H1 (cell line): ENCODE measurements around the gene P3H2. TPM values are rescaled to one million over a fixed set of nuclear protein-coding genes. Genes with fewer than 3 reads are reported as not detected.

Experiments
- CTCF ChIA-PET: fragments of 300-600 bp; sonication (Branson Sonifier 250); formaldehyde crosslinking; loops from one replicate; lab custom pipeline; 2021; ENCODE audit not compliant: partially characterized antibody; lab: Charles Lee
- POLR2A ChIA-PET: fragments of 300-600 bp; sonication (Branson Sonifier 250); formaldehyde crosslinking; loops from one replicate; lab custom pipeline; 2021; ENCODE audit warnings: inconsistent platforms; ENCODE audit not compliant: partially characterized antibody; lab: Charles Lee
- DNase-seq, 2 experiments: peaks; one replicate each; pipeline versions ENCODE4 v3.0.0 to v3.0.0-alpha.2; 2010 to 2022; ENCODE audit warnings: low spot score in 2 of 2, low read depth in 1 of 2, mixed read lengths in 1 of 2
- FAIRE-seq: peaks from 2 replicates; lab custom pipeline; 2011; peaks lifted over from hg19 to GRCh38; lab: Jason Lieb, UNC
- H2AFZ ChIP-seq: 2 replicates; pipeline ENCODE4 v1.8.1; 2012; ENCODE audit warnings: low read length, inconsistent platforms
- H2AK5ac ChIP-seq: 2 replicates; pipeline ENCODE4 v1.6.1; 2013; ENCODE audit warnings: low read depth, low read length
- H2BK120ac ChIP-seq: replicated peaks from 2 replicates; pipeline ENCODE3; 2013; ENCODE audit warnings: low read depth, low read length, inconsistent platforms
- H2BK12ac ChIP-seq: 2 replicates; pipeline ENCODE4 v1.6.1; 2013; ENCODE audit warnings: low read depth, low read length
- H2BK15ac ChIP-seq: 2 replicates; pipeline ENCODE4 v1.6.1; 2013; ENCODE audit warnings: low read length
- H2BK20ac ChIP-seq: 2 replicates; pipeline ENCODE4 v1.6.1; 2013; ENCODE audit warnings: low read length
- H2BK5ac ChIP-seq: 2 replicates; pipeline ENCODE4 v1.6.1; 2013; ENCODE audit warnings: low read depth, low read length
- H3K14ac ChIP-seq: 2 replicates; pipeline ENCODE4 v1.6.1; 2013; ENCODE audit warnings: inconsistent platforms; ENCODE audit not compliant: insufficient read length
- H3K18ac ChIP-seq: 2 replicates; pipeline ENCODE4 v1.6.1; 2013; ENCODE audit warnings: low read length; ENCODE audit errors: extremely low read depth
- H3K23ac ChIP-seq: 2 replicates; pipeline ENCODE4 v1.6.1; 2013; ENCODE audit warnings: inconsistent platforms; ENCODE audit not compliant: insufficient read length
- H3K23me2 ChIP-seq: 2 replicates; pipeline ENCODE4 v1.6.1; 2013; ENCODE audit warnings: low read depth, low read length
- H3K27ac ChIP-seq: 2 replicates; pipeline ENCODE4 v1.6.1; 2011; ENCODE audit warnings: low read depth, low read length, inconsistent platforms
- H3K27me3 ChIP-seq, 4 experiments: replicated peaks in 1 of 4; 1 replicate in 1 of 4; 2 replicates in 3 of 4; pipeline versions ENCODE4 v1.6.1 to v1.8.1; 2011 to 2013; ENCODE audit warnings: low read length in 3 of 4, mild to moderate bottlenecking in 3 of 4, inconsistent platforms in 2 of 4, mixed read lengths in 2 of 4, moderate library complexity in 1 of 4; ENCODE audit not compliant: control insufficient read depth in 3 of 4, insufficient read depth in 3 of 4; ENCODE audit errors: extremely low read depth in 1 of 4
- H3K36me3 ChIP-seq, 4 experiments: 2 replicates each; pipeline versions ENCODE4 v1.6.1 to v1.8.1; 2011 to 2013; ENCODE audit warnings: mild to moderate bottlenecking in 4 of 4, low read length in 3 of 4, moderate library complexity in 2 of 4, control low read depth in 1 of 4, inconsistent platforms in 1 of 4; ENCODE audit not compliant: insufficient read depth in 4 of 4, control insufficient read depth in 2 of 4
- H3K4ac ChIP-seq: replicated peaks from 2 replicates; pipeline ENCODE3; 2013; ENCODE audit warnings: low read length, low read depth, mixed read lengths, inconsistent platforms; ENCODE audit not compliant: insufficient read length
- H3K4me1 ChIP-seq, 4 experiments: replicated peaks in 1 of 4; 1 replicate in 1 of 4; 2 replicates in 3 of 4; pipeline versions ENCODE4 v1.6.1 to v1.8.1; 2011 to 2013; ENCODE audit warnings: low read length in 3 of 4, inconsistent platforms in 2 of 4, mixed read lengths in 1 of 4; ENCODE audit not compliant: insufficient read depth in 4 of 4, control insufficient read depth in 3 of 4
- H3K4me2 ChIP-seq, 2 experiments: 2 replicates each; pipeline versions ENCODE4 v1.6.1 to v1.8.1; 2011 to 2013; ENCODE audit warnings: low read depth in 2 of 2, low read length in 2 of 2, control low read depth in 1 of 2, inconsistent platforms in 1 of 2, mild to moderate bottlenecking in 1 of 2; ENCODE audit not compliant: insufficient read depth in 1 of 2
- H3K4me3 ChIP-seq, 4 experiments: fragments of 200-600, 300-600 bp in 1 of 4; sonication (generic), shearing (Covaris generic), sonication (Bioruptor Twin) in 1 of 4; 2 replicates each; pipeline versions ENCODE4 v1.5.1 to v1.8.1; 2011 to 2016; ENCODE audit warnings: low read length in 4 of 4, low read depth in 3 of 4, control low read depth in 2 of 4, inconsistent platforms in 2 of 4, mild to moderate bottlenecking in 2 of 4, mixed read lengths in 1 of 4, moderate library complexity in 1 of 4; ENCODE audit not compliant: insufficient read depth in 2 of 4; ENCODE audit errors: extremely low read depth in 1 of 4
- H3K56ac ChIP-seq: replicated peaks from 2 replicates; pipeline ENCODE3; 2013; ENCODE audit warnings: low read depth, mild to moderate bottlenecking, mixed read lengths, low read length, inconsistent platforms; ENCODE audit not compliant: insufficient read length
- H3K79me1 ChIP-seq: 2 replicates; pipeline ENCODE4 v1.6.1; 2013; ENCODE audit warnings: low read depth, low read length, control low read depth
- H3K79me2 ChIP-seq, 2 experiments: 2 replicates each; pipeline versions ENCODE4 v1.6.1 to v1.8.1; 2012 to 2013; ENCODE audit warnings: low read length in 2 of 2, mild to moderate bottlenecking in 2 of 2, inconsistent platforms in 1 of 2; ENCODE audit not compliant: insufficient read depth in 2 of 2, control insufficient read depth in 1 of 2
- H3K9ac ChIP-seq, 4 experiments: replicated peaks in 1 of 4; 1 replicate in 1 of 4; 2 replicates in 3 of 4; pipeline versions ENCODE4 v1.6.1 to v1.8.1; 2011 to 2013; ENCODE audit warnings: low read depth in 3 of 4, low read length in 3 of 4, control low read depth in 2 of 4, mild to moderate bottlenecking in 2 of 4, moderate library complexity in 2 of 4, inconsistent platforms in 1 of 4; ENCODE audit errors: extremely low read depth in 1 of 4
- H3K9me3 ChIP-seq, 2 experiments: 2 replicates each; pipeline versions ENCODE4 v1.6.1 to v1.8.1; 2012 to 2013; ENCODE audit warnings: mild to moderate bottlenecking in 2 of 2, moderate library complexity in 2 of 2, control low read depth in 1 of 2, inconsistent platforms in 1 of 2, low read depth in 1 of 2, low read length in 1 of 2, mixed read lengths in 1 of 2; ENCODE audit not compliant: insufficient read depth in 2 of 2
- H4K20me1 ChIP-seq, 2 experiments: replicated peaks in 1 of 2; 2 replicates each; pipeline versions ENCODE3 to v1.8.1; 2011 to 2013; ENCODE audit warnings: inconsistent platforms in 2 of 2, low read length in 2 of 2, mild to moderate bottlenecking in 1 of 2; ENCODE audit not compliant: insufficient read depth in 2 of 2, control insufficient read depth in 1 of 2
- H4K5ac ChIP-seq: 2 replicates; pipeline ENCODE4 v1.6.1; 2013; ENCODE audit warnings: low read length, low read depth, mixed read lengths, inconsistent platforms; ENCODE audit not compliant: insufficient read length
- H4K8ac ChIP-seq: 2 replicates; pipeline ENCODE4 v1.8.0; 2013; ENCODE audit warnings: mild to moderate bottlenecking, moderate library complexity, low read length, inconsistent platforms; ENCODE audit not compliant: insufficient read depth; ENCODE audit errors: extremely low read depth
- H4K91ac ChIP-seq: replicated peaks from 2 replicates; pipeline ENCODE3; 2013; ENCODE audit warnings: low read length, mixed read lengths, inconsistent platforms; ENCODE audit not compliant: insufficient read length
- BCL11A ChIP-seq, 2 experiments: IDR thresholded peaks; one replicate each; pipeline ENCODE4 v1.6.1; 2011; ENCODE audit warnings: low read depth in 2 of 2, low read length in 2 of 2, mild to moderate bottlenecking in 2 of 2
- BRCA1 ChIP-seq: IDR thresholded peaks from 2 replicates; pipeline ENCODE4 v1.6.1; 2012; ENCODE audit warnings: low read depth, low read length, improper control_type of control experiment
- CEBPB ChIP-seq: IDR thresholded peaks from 2 replicates; pipeline ENCODE4 v1.6.1; 2012; ENCODE audit warnings: low read depth, low read length
- HDAC6 ChIP-seq: IDR thresholded peaks from one replicate; pipeline ENCODE4 v1.7.1; 2012; ENCODE audit warnings: low read depth, mild to moderate bottlenecking, inconsistent platforms, low read length, moderate library complexity
- JUN ChIP-seq: IDR thresholded peaks from 2 replicates; pipeline ENCODE4 v1.6.1; 2011; ENCODE audit warnings: low read depth, mild to moderate bottlenecking, improper control_type of control experiment, low read length
- KDM1A ChIP-seq: fragments of 200-600, 300-600 bp; sonication (generic); IDR thresholded peaks from 2 replicates; pipeline ENCODE4 v1.7.1; 2016; ENCODE audit warnings: mild to moderate bottlenecking, low read length, borderline replicate concordance
- NRF1 ChIP-seq: IDR thresholded peaks from 2 replicates; pipeline ENCODE4 v1.6.1; 2011; ENCODE audit warnings: mild to moderate bottlenecking, low read depth, low read length, improper control_type of control experiment
- RFX5 ChIP-seq: IDR thresholded peaks from 2 replicates; pipeline ENCODE4 v1.6.1; 2011; ENCODE audit warnings: low read depth, low read length, improper control_type of control experiment, borderline replicate concordance
- RNF2 ChIP-seq: fragments of 200-900, 300-1000 bp; sonication (generic); IDR thresholded peaks from 2 replicates; pipeline ENCODE4 v1.7.1; 2016; ENCODE audit warnings: borderline replicate concordance, low read depth, mild to moderate bottlenecking, antibody characterized with exemption, low read length; ENCODE audit not compliant: poor library complexity, severe bottlenecking; ENCODE audit errors: missing control alignments
- SP2 ChIP-seq: IDR thresholded peaks from 2 replicates; pipeline ENCODE4 v1.6.1; 2012; ENCODE audit warnings: mild to moderate bottlenecking, low read length, inconsistent platforms
- WGBS, 2 experiments: shearing (Covaris generic) in 1 of 2; methylation state at CpG; one replicate each; pipeline versions ENCODE4 v1.1.6 to v1.1.7; 2013 to 2015; ENCODE audit warnings: low lambda C conversion rate in 2 of 2, mixed read lengths in 2 of 2, inconsistent platforms in 1 of 2, low coverage in 1 of 2, missing lambda C conversion rate in 1 of 2; ENCODE audit not compliant: insufficient replicate concordance in 2 of 2, insufficient coverage in 1 of 2, insufficient read length in 1 of 2; ENCODE audit errors: extremely low coverage in 1 of 2, missing lambda C conversion rate in 1 of 2; 5-methylcytosine and 5-hydroxymethylcytosine counted together
- polyA plus RNA-seq, 7 experiments: library from polyadenylated mRNA; depleted of rRNA in 3 of 7; stranded (reverse) in 5 of 7; unstranded in 2 of 7; fragments of >200 nt in 5 of 7; fragments of 200-250 nt in 2 of 7; gene quantifications; 1 replicate in 5 of 7; 2 replicates in 1 of 7; 4 replicates in 1 of 7; pipeline versions ENCODE4 v1.2.1 to v1.2.3, GENCODE V29; 2011 to 2013; ENCODE audit warnings: missing spikeins in 2 of 7, mixed read lengths in 2 of 7
- total RNA-seq: library from RNA; stranded (reverse); fragmentation: NEBNext Ultra II Directional; extraction: Animal tissue kit (Norgen Biotek cat#: 25700); gene quantifications from 2 replicates; pipeline ENCODE4 v1.2.1, GENCODE V29; 2021

P3H2 gene
- total and polyA plus RNA-seq, 2 of the 8 experiments (the other 6 are each of a cell fraction or from before 2014, with no cell fraction given): 40.5 to 60.4 TPM

- no peak overlapping the region for H2BK5ac ChIP-seq
- no peaks in the 10 kb centered on the region for H3K27me3 ChIP-seq
- H4K5ac ChIP-seq: no peak overlapping the region
- POLR2A ChIA-PET: no interaction called here
- no peak overlapping the region for H4K91ac ChIP-seq
- FAIRE-seq (no peak), DNase-seq (no peak)
- H2BK12ac ChIP-seq: no peak overlapping the region; the same call in 1 of the 2 replicates
- no peak overlapping the region for H3K4me2 ChIP-seq
- no peak overlapping the region for H2BK15ac ChIP-seq
- 0 out of 2 replicates have a peak overlapping the region, but pooled peaks have one; percentile 2 for H2BK20ac ChIP-seq
- H2AK5ac ChIP-seq: no peak overlapping the region
- H3K18ac ChIP-seq: 0 out of 2 replicates have a peak overlapping the region, but pooled peaks have one; percentile 34
- H3K79me1 ChIP-seq: no peaks in the 10 kb centered on the region
- 0 out of 7 replicates have a peak, but pooled peaks cover 0 to 4% (median 0%) of the 10 kb centered on the region in 4 experiments for H3K4me1 ChIP-seq
- WGBS, 2 experiments: 78% methylated on average over 6 of the region's 6 CpGs; no CpG with 5 or more reads in 1 of the 2 experiments
- H3K4ac ChIP-seq: no peak overlapping the region
- H2AFZ ChIP-seq: no peak overlapping the region
- H3K36me3 ChIP-seq: no peaks in the 10 kb centered on the region
- no peak overlapping the region for H3K14ac ChIP-seq
- H4K20me1 ChIP-seq: no peaks in the 10 kb centered on the region
- peak overlapping the region; percentile 91 for H2BK120ac ChIP-seq
- TF ChIP-seq RNF2 (no peak), CEBPB (no peak), BRCA1 (no peak), NRF1 (no peak), SP2 (no peak), HDAC6 (no peak), KDM1A (no peak), BCL11A (IDR thresholded peaks at IDR 0.05; ENCODE audit: low read depth in 2 of 2, low read length in 2 of 2) (no peak), JUN (no peak), RFX5 (no peak)
- TF ChIP-seq, all 59 proteins: peak for 0
- no peak overlapping the region for H3K23ac ChIP-seq
- no peaks in the 10 kb centered on the region for H3K9me3 ChIP-seq
- no peaks in the 10 kb centered on the region for H3K23me2 ChIP-seq
- no peaks in the 10 kb centered on the region for H3K79me2 ChIP-seq
- H3K56ac ChIP-seq: no peak overlapping the region
- H3K4me3 ChIP-seq: no peak overlapping the region
- H3K9ac ChIP-seq: no peak overlapping the region
- H4K8ac ChIP-seq: no peak overlapping the region
- H3K27ac ChIP-seq: no peak overlapping the region
- CTCF ChIA-PET: interaction anchor here (0.6 to 1.5 kb wide), 12 partner anchors 17 to 366 kb away, joined by 3 to 6 read pairs (median 3); partner anchors contain the start of gene CLDN1
Measured at GRCh38 chr3:190167936-190168680, 47.4 kb upstream of the P3H2 start.
